HCEC 1CT (cell line): Measurements from ENCODE around the gene C1orf74.
"Not testable (repeated sequence)": the region's sequence is repeated elsewhere in the genome, so short reads cannot be mapped to it uniquely, and the experiment has no call there.

Experiments
- DNase-seq: peaks from one replicate; pipeline ENCODE4 v3.0.0-alpha.2; 2017

C1orf74 gene

DNA sequence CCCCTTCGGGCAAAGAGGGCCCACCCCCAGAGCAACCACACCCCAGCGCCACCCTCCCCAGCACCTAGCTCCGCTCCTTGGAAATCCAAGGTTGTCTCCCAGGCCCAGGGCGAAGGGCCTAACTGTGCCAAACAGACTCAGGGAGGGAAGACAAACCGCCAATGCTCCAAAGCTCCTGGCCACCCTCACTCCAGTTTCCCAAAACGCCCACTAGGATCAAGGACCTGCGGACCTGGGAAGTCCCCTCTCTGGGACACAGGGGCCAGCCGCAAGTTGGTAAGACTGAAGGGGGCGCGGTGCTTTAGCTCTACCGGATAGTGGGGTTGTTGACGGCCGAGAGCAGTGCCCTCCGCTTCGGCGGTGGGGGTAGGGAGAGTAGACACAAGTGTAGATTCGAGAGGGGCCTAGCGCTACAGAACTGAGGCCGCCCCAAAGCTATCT, 21.0 kb upstream of the C1orf74 start:
- DNase-seq, result no peak

DNA sequence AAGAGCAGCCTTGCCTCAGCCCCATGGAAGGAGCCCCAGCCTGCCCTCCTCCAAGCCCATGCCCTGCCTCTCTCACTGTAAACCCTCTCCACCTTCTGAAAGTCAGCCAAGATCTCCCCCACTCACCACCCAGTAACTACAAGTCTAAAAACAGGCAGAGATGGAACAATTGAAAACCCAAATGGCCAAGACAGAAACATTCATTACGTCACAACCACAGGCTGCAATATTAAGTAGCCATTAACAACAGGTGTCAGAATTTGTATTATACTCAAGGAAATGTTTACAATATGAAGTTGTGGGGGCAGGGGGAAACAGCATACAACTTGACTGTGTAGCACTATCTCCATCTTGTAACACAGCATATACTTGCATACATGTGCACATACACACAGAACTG, 19.2 kb upstream of the C1orf74 start:
- DNase-seq, result no peak

DNA sequence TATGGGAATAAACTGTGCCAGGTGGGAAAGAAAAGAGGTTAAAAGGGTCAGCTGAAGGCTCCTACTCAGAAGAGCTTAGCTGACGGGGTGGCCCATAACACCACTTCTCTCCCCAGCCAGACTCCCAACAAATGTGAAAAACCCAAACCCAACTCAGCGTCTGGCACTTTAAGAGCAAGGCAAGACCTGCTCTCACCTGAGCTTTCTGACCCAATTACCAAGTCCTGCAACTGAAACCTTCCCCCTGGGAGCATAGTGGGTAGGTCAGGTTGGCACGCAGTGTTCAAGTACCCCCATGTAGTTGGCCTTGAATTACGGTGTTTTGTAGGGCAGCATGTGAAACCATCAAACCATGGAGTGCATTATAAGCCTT, 18.4 kb upstream of the C1orf74 start:
- no peak for DNase-seq

DNA sequence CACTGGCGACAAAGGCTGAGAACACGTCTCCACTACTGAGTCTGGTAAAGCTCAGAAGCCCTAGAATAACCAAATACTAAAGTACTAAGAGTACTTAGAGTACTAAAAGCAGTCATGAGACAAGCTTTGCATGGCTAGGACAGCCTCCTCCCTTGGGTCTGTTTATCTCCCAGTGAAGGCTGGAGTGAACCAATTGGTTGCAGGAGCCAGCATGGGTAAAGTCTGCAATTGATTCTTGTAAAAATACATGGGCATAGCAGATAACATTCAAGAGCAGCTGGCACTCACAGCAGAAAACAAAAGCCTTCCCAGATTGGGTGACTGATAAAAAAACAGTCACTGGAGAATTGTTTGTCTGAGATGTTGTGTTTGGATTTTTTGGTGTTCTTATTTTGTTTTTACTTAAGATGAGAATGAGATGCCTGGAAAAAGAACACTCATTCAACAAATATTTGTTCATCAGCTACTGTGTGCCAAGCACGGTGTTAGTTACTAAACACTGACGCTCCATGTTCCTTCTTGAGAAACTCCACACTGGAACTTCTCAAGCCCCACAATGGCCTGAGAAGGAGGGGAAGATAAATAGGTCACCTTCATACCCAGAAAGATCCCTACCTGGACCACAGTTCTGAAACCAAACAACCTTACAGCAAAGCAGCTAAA, 17.9 kb upstream of the C1orf74 start:
- no peak for DNase-seq

DNA sequence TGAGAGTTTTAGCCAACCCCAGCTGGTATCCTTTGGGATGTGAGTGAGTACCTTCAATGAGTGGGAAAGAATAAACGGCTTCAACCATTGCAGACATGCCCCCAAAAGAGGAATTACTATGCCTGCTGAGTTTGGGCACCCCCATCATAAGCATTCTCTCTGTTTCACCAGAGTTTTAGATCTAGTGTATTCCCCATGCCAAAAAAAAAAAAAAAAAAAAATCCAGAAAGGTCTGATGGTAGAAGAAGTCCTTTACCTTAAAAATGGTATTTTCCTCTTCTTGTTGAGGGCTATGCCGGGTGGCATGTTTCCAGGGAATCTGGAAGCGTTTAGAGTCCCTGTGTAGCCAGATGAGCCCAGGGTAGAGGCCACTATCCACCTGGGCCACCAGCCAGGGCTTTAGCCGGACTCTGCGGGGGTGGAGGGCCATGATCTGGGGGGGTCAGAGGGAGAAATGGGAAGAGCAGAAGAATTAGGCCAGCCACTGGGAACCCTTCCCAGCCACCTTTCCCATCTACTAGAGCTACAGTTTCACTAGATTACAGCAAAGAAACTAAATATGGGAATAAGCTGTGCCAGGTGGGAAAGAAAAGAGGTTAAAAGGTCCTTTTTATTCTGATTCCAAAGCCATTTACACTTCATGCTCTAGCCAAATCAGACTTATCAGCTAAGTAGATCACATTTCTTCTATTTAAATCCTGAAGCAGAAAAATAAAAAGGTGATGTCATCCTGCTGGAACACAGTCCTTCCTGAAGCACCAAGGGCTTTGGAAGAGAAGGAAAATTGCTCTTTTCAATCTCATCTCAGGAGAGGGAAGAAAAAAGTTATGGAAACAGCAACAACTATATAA, 16.9 kb upstream of the C1orf74 start:
- DNase-seq, result no peak

DNA sequence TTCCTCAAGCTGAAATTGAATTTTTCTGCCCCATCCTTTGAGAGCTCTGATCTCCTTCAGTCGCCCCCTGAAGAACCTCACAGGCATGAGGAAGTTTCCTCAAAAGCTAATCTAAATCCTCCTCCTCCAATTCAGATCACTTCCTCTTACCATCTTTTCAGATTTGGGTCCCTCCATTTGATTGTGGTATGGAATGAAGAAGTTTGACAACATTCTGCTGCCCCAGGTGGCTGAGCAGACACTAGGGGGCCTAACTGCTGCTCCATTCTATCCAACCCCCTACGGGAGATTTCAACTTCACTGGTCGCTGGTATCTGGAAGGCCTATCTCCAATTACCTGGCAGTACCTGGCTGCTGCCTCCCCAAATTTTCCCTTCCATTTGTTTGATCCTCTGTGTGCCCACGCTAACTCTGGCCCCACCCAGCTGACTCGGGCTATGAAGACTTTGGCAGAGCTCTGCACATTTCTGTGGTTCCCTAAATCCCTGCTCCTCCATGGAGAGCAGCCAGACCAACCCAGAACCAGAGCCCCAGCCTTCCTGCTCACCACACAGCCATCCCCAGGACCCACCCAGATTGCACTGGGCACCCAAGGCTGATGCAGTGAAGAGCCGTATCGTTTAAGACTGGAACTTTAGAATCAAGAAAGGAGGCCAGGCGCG, 13.8 kb upstream of the C1orf74 start:
- no peak for DNase-seq

DNA sequence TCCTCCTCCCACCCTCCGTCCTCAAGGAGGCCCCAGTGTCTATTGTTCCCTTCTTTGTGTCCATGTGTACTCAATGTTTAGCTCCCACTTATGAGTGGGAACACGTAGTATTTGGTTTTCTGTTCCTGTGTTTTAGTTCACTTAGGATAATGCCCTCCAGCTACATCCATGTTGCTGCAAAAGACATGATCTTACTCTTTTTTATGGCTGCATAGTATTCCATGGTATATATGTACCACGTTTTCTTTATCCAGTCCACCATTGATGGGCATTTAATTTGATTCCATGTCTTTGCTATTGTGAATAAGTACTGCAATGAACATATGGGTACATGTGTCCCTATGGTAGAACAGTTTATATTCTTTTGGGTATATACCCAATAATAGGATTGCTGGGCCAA, 9.4 kb upstream of the C1orf74 start:
- not testable (repeated sequence) for DNase-seq

DNA sequence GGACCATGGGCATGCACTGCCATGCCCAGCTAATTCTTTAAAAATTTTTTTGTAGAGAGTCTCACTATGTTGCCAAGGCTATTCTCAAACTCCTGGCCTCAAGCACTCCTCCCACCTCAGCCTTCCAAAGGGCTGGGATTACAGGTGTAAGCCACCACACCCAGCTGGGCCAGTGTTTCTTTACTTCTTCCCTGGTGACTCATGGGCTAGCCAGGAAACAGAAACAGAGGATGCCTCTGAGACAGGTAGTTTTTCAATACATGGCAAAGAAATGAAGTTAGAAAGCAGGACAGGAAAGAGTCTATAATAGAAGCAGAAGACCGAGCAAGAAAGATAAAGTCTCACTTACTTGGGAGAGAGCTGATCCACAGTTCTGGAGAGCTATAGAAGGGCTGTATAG, 7.6 kb upstream of the C1orf74 start:
- no peak for DNase-seq

DNA sequence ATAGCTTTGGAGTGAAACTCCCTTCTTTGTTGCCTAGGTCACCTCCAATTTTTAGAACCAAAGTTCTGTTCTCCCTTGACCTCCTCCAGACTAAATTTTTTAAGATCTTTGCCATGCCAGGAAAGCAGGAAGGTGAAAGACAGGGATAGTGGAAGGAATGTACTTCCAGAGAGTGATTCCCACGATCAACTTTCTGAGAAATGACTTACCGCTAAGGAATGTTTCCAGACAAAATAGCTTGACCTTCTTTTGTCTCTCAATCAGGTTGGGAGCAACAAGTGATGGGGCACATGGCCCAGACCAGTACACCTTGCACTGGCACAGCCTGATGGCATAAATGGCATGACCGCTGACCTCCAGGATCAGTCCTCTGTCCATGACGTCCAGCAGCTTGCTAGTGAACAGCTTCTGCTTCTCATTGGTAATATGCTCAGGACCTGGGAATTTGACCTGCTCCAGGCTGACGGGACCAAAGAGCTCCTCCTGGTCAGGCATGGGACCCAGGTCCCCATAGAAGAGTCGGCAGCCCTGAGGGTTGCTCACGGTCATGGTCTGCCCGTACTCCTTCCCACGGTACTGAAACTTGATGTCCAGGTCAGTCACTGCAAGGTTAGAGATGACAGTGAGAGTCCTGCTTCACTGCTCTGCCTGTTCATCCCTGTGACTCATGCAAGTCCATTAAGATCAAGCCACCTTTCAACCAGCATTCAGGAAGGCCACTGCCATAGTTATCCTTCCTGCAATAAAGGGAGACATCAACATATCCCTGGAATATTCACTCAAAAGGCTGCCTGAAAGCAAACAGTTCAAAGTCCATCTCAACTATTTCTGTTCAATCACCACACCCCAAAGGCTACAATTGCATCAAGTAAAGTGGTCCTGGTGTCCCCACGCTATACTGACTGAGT, 6.2 kb upstream of the C1orf74 start:
- peak; percentile 15 for DNase-seq

DNA sequence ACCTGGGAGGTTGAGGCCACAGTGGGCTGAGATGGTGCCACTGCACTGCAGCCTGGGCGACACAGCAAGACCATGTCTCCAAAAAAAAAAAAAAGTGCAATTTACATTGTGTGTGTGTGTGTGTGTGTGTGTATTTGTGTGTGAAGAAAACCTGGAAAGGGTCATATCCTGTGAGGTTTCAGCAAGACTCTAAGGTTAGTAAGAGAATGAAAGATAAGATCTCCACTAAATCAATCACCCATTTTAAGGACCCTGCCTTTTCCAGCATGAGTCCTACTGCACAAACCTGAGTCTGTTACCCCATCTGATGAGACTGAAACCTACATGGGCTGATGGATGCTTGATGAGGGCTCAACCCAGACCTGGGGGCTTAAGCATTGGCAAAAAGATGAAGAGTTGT, 4.9 kb upstream of the C1orf74 start:
- DNase-seq, result no peak

DNA sequence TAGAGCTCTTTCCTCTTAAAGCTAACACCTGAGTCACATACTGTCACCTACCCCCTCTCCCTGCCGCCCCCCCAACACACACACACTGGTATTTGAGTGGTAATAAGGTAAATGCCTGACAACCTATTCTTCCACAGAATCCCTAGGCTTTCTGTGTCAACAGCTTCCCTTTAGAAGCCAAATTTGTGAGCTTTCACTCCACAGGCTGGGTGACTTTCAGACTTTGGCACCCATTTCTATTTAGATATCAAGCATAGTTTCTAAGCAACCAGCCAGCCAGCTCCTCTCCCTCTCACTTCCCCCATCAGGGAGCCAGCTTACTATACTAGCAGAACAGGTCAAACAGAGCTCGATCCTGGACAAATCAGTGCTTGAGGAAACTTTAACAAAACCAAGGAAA, 3.2 kb upstream of the C1orf74 start:
- DNase-seq, result no peak

DNA sequence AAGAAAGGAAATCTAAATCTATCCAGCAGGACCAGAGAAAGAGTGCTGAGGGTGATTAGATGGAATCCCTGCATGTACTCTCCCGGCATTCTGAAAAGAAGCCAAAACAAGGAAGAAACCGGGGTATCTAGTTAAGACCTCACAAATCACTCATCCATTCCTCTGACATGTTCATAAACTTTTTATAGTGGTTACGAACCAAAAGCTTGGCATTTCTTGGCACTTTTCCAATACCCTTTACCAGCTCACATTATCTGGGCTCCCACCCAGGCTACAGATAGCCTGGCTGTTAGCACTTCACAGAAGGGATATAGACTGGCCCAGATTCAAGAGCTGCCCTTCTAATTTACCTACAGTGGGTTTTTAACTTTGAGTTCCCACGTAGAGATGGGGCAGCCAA, 1.8 kb upstream of the C1orf74 start:
- DNase-seq, result no peak

DNA sequence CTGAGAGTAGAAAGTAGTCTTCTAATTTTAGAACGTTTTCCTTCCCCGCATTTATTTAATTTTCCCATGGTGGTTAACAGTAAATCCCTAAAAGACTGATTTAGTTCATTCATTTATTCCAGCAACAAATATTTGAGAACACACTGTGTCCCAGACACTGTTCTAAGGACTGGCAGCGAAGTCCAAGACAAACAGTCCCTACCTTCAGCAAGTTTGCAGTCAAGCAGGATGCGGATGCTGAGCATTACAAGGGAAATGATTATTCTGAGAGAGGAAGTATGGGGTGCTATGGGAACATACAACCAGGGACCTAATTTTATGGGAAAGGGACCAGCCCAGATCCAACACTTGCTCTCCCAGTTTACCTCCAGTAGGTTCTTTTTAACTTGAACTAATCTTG, 1.2 kb upstream of the C1orf74 start:
- DNase-seq, result no peak

DNA sequence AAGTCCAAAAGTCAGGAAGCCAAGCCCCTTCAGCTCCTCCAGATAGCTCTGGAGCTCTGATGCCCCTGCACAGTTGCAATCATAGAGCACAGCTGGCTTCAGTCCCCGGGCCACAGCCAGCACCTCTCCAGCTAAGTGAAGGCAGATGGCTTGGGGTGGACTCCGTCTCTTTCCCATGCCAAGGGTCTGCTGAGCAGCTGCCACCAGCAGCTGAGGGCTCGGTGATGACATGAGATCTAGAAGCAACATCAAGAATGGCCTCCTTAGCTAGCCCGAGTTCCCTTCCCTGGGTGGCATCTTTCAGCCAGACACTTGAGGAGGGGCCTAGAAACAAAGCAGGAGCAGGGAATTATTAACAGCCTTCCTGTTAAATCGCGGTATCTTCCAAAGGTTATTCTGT, 973 bp downstream of the C1orf74 start:
- no peak for DNase-seq

DNA sequence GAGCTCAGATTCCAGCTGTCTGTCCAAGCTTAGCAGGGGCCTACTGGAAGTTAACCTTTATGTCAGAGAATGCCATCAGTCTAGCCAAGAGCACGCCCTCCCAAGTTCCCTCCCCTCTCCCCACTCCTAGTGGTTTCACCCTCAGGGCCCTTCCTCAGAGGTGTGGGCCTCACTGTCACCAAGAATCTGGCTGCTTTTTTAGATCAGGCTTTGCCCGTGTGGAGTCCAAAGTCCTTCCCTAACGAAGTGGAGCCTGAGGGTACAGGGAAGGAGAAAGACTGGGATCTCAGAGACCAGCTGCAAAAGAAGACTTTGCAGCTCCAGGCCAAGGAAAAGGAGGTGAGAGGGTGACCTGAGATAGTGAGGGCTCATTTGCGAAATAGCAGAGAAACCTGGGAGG, 4.1 kb downstream of the C1orf74 start:
- DNase-seq, result no peak

DNA sequence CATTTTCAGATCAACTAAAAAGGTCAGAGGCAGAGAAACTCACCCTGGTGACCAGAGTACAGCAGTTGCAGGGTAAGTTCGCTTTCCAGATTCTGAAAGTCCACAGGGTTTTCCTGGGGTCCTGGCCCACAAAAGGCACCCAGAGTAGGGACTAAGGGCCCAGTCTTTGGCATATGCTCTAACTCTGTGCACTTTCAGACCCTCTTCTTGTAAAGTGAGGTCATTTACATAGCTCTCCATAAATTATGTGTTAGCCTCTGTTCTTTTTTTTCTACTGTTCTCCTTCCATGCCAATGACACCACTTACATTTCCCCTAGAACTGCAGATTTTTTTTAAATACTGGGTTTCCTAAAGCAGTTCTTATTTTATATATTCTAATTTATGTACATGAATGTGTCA, 6.3 kb downstream of the C1orf74 start:
- DNase-seq, result no peak

DNA sequence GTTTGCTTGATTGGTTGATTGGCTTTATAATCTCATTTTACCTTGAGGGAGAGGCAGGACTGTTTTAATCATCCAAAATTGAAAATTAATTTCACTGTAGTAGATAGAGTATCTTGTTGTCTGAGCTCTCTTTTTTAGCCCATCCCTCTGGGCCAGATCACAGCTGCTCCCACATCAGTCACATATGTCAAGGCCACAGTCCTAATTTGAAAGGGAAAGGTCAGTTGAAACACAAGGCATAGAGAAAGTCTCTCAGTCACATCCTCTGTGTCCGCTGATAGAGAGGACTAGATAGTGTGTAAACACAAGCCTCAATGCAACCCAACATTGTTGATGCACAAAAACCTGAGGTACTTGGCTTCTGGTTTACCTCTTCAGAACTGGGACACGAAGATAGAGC, 6.8 kb downstream of the C1orf74 start:
- DNase-seq, result no peak

DNA sequence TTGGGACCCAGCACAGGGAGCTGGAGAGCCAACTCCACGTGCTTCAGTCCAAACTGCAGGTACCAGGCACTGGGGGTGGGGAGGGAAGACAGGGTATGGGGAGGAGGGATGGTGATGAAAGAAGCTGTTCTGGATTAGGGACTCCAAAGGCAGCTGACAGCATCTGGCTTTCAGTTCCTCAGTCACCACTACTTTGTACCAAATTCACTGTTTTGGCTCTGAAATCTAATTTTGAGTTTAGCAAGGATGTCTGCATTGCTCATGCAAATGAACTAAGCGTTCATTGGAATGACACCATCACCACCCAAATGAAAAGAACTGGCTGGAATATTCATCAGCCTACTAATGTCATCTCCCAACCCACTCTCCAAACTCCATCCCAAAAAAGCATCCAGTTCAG, 8.7 kb downstream of the C1orf74 start:
- DNase-seq, result no peak

DNA sequence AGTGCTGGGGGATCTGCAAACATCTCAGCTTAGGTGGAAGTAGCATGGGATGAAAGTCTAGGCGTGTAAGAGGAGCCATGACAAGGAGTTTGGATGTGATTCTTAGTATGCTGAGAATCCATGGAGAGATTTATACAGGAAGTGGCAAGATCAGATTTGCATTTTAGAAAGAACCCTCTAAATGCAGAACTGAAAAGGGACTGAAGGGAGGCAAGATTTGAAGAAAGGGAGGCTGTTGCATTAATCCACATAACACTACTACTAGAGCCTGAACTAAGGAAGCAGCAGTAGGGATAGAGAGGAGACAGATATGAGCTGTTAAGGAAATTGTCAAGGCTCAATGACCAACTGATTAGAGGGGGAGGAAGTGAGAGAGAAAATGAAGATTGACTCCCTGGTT, 9.8 kb downstream of the C1orf74 start:
- DNase-seq, result no peak

DNA sequence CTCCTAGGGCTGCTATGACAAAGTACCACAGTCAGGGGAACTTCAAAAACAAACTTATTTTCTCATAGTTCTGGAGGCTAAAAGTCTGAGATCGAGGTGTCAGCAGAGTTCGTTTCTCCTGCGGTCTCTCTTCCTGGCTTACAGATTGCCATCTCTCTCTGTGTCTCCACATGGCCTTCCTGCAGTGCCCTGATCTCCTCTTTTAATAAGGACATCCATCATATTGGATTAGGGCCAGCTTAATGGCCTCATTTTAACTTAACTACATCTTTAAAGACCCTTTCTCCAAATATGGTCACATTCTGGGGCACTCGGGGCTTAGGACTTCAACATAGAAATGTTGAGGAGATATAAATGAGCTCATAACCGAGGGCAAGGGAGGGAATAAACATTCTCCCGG, 12.2 kb downstream of the C1orf74 start:
- no peak for DNase-seq

DNA sequence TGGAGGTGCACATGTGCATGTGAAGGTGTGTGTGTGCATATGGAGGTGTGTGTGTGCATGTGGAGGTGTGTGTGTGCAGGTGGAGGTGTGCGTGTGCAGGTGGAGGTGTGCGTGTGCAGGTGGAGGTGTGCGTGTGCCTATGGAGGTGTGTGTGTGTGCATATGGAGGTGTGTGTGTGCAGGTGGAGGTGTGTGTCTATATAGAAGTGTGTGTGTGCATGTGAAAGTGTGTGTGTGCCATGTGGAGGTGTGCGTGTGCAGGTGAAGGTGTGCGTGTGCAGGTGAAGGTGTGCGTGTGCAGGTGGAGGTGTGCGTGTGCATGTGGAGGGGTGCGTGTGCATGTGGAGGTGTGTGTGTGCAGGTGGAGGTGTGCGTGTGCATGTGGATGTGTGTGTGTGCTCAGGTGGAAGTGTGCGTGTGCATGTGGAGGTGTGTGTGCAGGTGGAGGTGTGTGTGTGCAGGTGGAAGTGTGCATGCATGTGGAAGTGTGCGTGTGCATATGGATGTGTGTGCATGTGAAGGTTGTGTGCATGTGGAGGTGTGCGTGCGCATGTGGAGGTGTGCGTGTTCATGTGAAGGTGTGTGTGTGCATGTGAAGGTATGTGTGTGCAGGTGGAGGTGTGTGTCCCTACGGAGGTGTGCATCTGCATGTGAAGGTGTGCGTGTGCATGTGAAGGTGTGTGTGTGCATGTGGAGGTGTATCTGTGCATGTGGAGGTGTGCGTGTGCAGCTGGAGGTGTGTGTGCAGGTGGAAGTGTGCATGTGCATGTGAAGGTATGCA, 13.5 kb downstream of the C1orf74 start:
- DNase-seq, result no peak

DNA sequence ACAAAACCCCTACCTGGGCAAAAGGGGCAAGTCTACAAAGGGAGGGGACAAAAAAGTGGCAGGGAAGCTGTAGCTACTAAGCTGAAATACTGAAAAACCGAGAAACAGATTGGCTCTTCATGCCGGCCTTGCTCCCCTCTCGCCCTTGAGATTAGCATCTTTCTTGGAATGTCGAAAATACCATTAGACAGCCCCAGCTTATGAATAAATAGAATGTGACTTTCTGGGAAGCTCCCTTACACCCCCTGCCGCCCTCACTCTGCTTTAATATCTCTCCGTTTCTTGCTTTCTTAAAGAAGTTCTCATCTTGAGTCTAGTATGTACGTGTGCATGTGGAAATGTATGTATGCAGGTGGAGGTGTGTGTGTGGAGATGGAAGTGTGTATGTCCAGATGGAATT, 14.4 kb downstream of the C1orf74 start:
- DNase-seq, result no peak
